GM12892 (cell line): ENCODE measurements around the gene BCAP29.

Source experiments
- POLR2A ChIP-seq: IDR thresholded peaks from 2 replicates; pipeline ENCODE4 v1.6.1; 2011; ENCODE audit warnings: low read depth, low read length, control low read depth
- POLR2AphosphoS5 ChIP-seq: IDR thresholded peaks from 2 replicates; pipeline ENCODE4 v1.6.1; 2011; ENCODE audit warnings: low read depth, low read length, control low read depth
- TAF1 ChIP-seq: IDR thresholded peaks from 2 replicates; pipeline ENCODE4 v1.6.1; 2011; ENCODE audit warnings: low read depth, mild to moderate bottlenecking, control low read depth, low read length, borderline replicate concordance

DNA sequence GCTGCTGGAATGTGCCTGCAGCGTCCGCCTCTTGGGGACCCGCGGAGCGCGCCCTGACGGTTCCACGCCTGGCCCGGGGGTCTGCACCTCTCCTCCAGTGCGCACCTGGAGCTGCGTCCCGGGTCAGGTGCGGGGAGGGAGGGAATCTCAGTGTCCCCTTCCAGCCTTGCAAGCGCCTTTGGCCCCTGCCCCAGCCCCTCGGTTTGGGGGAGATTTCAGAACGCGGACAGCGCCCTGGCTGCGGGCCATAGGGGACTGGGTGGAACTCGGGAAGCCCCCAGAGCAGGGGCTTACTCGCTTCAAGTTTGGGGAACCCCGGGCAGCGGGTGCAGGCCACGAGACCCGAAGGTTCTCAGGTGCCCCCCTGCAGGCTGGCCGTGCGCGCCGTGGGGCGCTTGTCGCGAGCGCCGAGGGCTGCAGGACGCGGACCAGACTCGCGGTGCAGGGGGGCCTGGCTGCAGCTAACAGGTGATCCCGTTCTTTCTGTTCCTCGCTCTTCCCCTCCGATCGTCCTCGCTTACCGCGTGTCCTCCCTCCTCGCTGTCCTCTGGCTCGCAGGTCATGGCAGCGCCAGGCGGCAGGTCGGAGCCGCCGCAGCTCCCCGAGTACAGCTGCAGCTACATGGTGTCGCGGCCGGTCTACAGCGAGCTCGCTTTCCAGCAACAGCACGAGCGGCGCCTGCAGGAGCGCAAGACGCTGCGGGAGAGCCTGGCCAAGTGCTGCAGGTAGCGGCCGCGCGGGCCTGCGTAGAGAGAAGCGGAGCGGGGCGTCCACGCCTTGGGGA lies 81.2 kb downstream of the BCAP29 start:
- no peak for TF ChIP-seq POLR2A
- no peak for TF ChIP-seq POLR2AphosphoS5
- TF ChIP-seq TAF1: no peak
